HEK293 (cell line): Measurements from ENCODE around the gene OPHN1.

Experiments used
- CTCF ChIA-PET: fragments of 350-600 bp; formaldehyde crosslinking; extraction: SDS; loops from one replicate; lab custom pipeline; 2021; ENCODE audit warnings: antibody characterized with exemption; lab: Yijun Ruan, JAX
- POLR2A ChIA-PET: fragments of 300-600 bp; formaldehyde crosslinking; extraction: SDS; loops from one replicate; lab custom pipeline; 2020; ENCODE audit warnings: antibody characterized with exemption, inconsistent platforms; lab: Yijun Ruan, JAX
- H3K27ac ChIP-seq: fragments of 200-500 bp; sonication (Bioruptor generic); 2 replicates; pipeline ENCODE4 v1.5.1; 2014; ENCODE audit warnings: low read depth, low read length, control low read depth, inconsistent platforms; ENCODE audit errors: extremely low read depth
- H3K36me3 ChIP-seq, 2 experiments: fragments of 200-500 bp in 1 of 2; sonication (Bioruptor generic) in 1 of 2; 1 replicate in 1 of 2; 2 replicates in 1 of 2; pipeline ENCODE4 v1.5.1; 2014 to 2017; ENCODE audit warnings: inconsistent platforms in 2 of 2, low read length in 2 of 2; ENCODE audit not compliant: control insufficient read depth in 2 of 2, insufficient read depth in 1 of 2
- H3K4me1 ChIP-seq: fragments of 200-500 bp; sonication (Bioruptor generic); 2 replicates; pipeline ENCODE4 v1.5.1; 2014; ENCODE audit warnings: mild to moderate bottlenecking, low read length, inconsistent platforms; ENCODE audit not compliant: control insufficient read depth, insufficient read depth
- H3K4me3 ChIP-seq: 2 replicates; pipeline ENCODE4 v1.5.1; 2011; ENCODE audit warnings: low read depth, mild to moderate bottlenecking, control low read depth, low read length, moderate library complexity
- H3K9me3 ChIP-seq: fragments of 200-500 bp; sonication (Bioruptor generic); 2 replicates; pipeline ENCODE4 v1.5.1; 2014; ENCODE audit warnings: low read depth, low read length, inconsistent platforms; ENCODE audit not compliant: control insufficient read depth, insufficient read depth
- GFI1B ChIP-seq: fragments of 450-650 bp; formaldehyde crosslinking; IDR thresholded peaks from 2 replicates; pipeline ENCODE4 v1.5.1; 2016; ENCODE audit warnings: missing biosample characterization, missing genetic modification characterization
- KLF1 ChIP-seq: fragments of 450-650 bp; formaldehyde crosslinking; IDR thresholded peaks from 2 replicates; pipeline ENCODE4 v1.5.1; 2016; ENCODE audit warnings: missing biosample characterization, missing genetic modification characterization
- KLF8 ChIP-seq: fragments of 450-650 bp; formaldehyde crosslinking; IDR thresholded peaks from 2 replicates; pipeline ENCODE4 v1.5.1; 2016; ENCODE audit warnings: missing biosample characterization, missing genetic modification characterization
- OSR2 ChIP-seq: fragments of 450-650 bp; formaldehyde crosslinking; IDR thresholded peaks from 2 replicates; pipeline ENCODE4 v1.5.1; 2016; ENCODE audit warnings: missing biosample characterization, missing genetic modification characterization
- TRIM28 ChIP-seq: IDR thresholded peaks from 2 replicates; pipeline ENCODE4 v1.6.1; 2011; ENCODE audit warnings: low read length, control low read depth, borderline replicate concordance
- ZNF138 ChIP-seq: fragments of 450-650 bp; formaldehyde crosslinking; IDR thresholded peaks from 2 replicates; pipeline ENCODE4 v1.5.1; 2016; ENCODE audit warnings: missing biosample characterization, missing genetic modification characterization, borderline replicate concordance
- ZNF174 ChIP-seq: fragments of 450-650 bp; formaldehyde crosslinking; IDR thresholded peaks from 2 replicates; pipeline ENCODE4 v1.5.0; 2017; ENCODE audit warnings: missing biosample characterization, mild to moderate bottlenecking, missing genetic modification characterization
- ZNF184 ChIP-seq: fragments of 450-650 bp; IDR thresholded peaks from 2 replicates; pipeline ENCODE4 v1.5.1; 2018; ENCODE audit warnings: missing biosample characterization, mild to moderate bottlenecking, missing genetic modification characterization
- ZNF202 ChIP-seq: fragments of 450-650 bp; formaldehyde crosslinking; IDR thresholded peaks from 2 replicates; pipeline ENCODE4 v1.5.1; 2016; ENCODE audit warnings: missing biosample characterization, missing genetic modification characterization, borderline replicate concordance
- ZNF248 ChIP-seq: fragments of 450-650 bp; formaldehyde crosslinking; IDR thresholded peaks from 2 replicates; pipeline ENCODE4 v1.5.1; 2017; ENCODE audit warnings: missing biosample characterization, missing genetic modification characterization
- ZNF302 ChIP-seq: fragments of 450-650 bp; formaldehyde crosslinking; IDR thresholded peaks from 2 replicates; pipeline ENCODE4 v1.5.1; 2016; ENCODE audit warnings: missing biosample characterization, missing genetic modification characterization, low read depth
- ZNF37A ChIP-seq: fragments of 450-650 bp; IDR thresholded peaks from 2 replicates; pipeline ENCODE4 v1.5.1; 2018; ENCODE audit warnings: missing biosample characterization, missing genetic modification characterization
- ZNF473 ChIP-seq: fragments of 450-650 bp; formaldehyde crosslinking; IDR thresholded peaks from 2 replicates; pipeline ENCODE4 v1.5.1; 2017; ENCODE audit warnings: missing biosample characterization, missing genetic modification characterization
- ZNF521 ChIP-seq: fragments of 450-650 bp; formaldehyde crosslinking; IDR thresholded peaks from 2 replicates; pipeline ENCODE4 v1.5.1; 2017; ENCODE audit warnings: missing biosample characterization, mild to moderate bottlenecking, missing genetic modification characterization
- ZNF544 ChIP-seq: fragments of 450-650 bp; formaldehyde crosslinking; IDR thresholded peaks from 2 replicates; pipeline ENCODE4 v1.5.0; 2017; ENCODE audit warnings: missing biosample characterization, missing genetic modification characterization
- ZNF571 ChIP-seq: fragments of 450-650 bp; formaldehyde crosslinking; IDR thresholded peaks from 2 replicates; pipeline ENCODE4 v1.5.0; 2017; ENCODE audit warnings: missing biosample characterization, missing genetic modification characterization
- ZNF664 ChIP-seq: fragments of 450-650 bp; formaldehyde crosslinking; IDR thresholded peaks from 2 replicates; pipeline ENCODE4 v1.5.1; 2016; ENCODE audit warnings: missing biosample characterization, missing genetic modification characterization
- ZNF777 ChIP-seq: fragments of 450-650 bp; formaldehyde crosslinking; IDR thresholded peaks from 2 replicates; pipeline ENCODE4 v1.5.1; 2017; ENCODE audit warnings: missing biosample characterization, missing genetic modification characterization, borderline replicate concordance
- TF ChIP-seq, protein P1 (sequence below): fragments of 450-650 bp; formaldehyde crosslinking; IDR thresholded peaks from 2 replicates; pipeline ENCODE4 v1.5.1; 2016; ENCODE audit warnings: missing biosample characterization, missing genetic modification characterization
- TF ChIP-seq, protein P2 (sequence below): fragments of 450-650 bp; formaldehyde crosslinking; IDR thresholded peaks from 2 replicates; pipeline ENCODE4 v1.5.1; 2016; ENCODE audit warnings: missing biosample characterization, missing genetic modification characterization
- TF ChIP-seq, protein P3 (sequence below): fragments of 450-650 bp; formaldehyde crosslinking; IDR thresholded peaks from 2 replicates; pipeline ENCODE4 v1.5.1; 2016; ENCODE audit warnings: missing biosample characterization, missing genetic modification characterization, low read depth
- TF ChIP-seq, protein P4 (sequence below): fragments of 450-650 bp; formaldehyde crosslinking; IDR thresholded peaks from 2 replicates; pipeline ENCODE4 v1.5.1; 2016; ENCODE audit warnings: missing biosample characterization, missing genetic modification characterization

The OPHN1 gene

DNA sequence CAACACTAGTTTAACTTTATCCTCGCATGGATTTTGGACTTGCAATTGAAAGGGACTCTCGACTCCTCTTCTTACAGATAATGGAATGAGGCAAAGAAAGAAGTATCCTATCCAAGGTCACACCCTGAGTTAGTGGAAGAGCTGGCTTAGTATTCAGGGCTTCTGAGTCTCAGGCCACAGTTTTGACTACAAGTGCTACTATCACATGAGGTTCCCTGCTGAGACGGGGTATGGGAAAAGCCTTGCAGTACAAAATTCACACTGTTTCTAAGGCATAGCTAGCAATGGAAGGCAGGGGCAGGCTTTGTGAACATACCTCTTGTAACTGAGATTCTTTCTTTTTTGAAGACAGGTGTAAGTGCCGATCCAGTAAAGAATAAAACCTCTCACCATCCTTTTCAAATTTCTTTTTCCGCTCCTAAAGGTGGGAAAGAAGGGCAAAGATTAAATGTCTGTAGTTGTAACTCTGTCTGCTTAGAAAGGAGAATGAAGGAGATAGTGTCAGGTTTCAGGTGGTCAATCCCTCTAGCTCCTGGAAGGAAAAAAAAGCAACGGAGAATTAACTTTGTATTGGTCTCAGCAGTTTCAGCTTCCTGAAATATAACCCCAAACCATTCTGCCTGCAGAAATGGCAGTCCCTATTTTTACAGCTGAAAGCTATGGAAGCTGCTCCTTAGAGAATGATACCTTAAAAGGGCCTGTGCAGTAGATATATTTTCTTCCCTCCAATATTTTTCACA is 199.0 kb downstream of the OPHN1 start:
- no peaks in the 10 kb centered on the region for H3K36me3 ChIP-seq
- TF ChIP-seq KLF1 (tag by site-specific recombination) (no peak), ZNF37A (tag by site-specific recombination) (no peak), ZNF473 (tag by site-specific recombination) (no peak), ZNF184 (tag by site-specific recombination) (no peak), ZNF138 (tag by site-specific recombination) (no peak), ZNF544 (no peak), GFI1B (tag by site-specific recombination) (no peak), ZNF521 (tag by site-specific recombination) (no peak), ZNF174 (tag by site-specific recombination) (no peak), TRIM28 (peak; percentile 89), KLF8 (tag by site-specific recombination) (no peak), ZNF664 (tag by site-specific recombination) (no peak), OSR2 (tag by site-specific recombination) (peak; percentile 34; the same call in 1 of the 2 replicates)
- TF ChIP-seq, protein P1, sequence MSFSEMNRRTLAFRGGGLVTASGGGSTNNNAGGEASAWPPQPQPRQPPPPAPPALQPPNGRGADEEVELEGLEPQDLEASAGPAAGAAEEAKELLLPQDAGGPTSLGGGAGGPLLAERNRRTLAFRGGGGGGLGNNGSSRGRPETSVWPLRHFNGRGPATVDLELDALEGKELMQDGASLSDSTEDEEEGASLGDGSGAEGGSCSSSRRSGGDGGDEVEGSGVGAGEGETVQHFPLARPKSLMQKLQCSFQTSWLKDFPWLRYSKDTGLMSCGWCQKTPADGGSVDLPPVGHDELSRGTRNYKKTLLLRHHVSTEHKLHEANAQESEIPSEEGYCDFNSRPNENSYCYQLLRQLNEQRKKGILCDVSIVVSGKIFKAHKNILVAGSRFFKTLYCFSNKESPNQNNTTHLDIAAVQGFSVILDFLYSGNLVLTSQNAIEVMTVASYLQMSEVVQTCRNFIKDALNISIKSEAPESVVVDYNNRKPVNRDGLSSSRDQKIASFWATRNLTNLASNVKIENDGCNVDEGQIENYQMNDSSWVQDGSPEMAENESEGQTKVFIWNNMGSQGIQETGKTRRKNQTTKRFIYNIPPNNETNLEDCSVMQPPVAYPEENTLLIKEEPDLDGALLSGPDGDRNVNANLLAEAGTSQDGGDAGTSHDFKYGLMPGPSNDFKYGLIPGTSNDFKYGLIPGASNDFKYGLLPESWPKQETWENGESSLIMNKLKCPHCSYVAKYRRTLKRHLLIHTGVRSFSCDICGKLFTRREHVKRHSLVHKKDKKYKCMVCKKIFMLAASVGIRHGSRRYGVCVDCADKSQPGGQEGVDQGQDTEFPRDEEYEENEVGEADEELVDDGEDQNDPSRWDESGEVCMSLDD (tag by site-specific recombination) = no peak
- TF ChIP-seq, protein P2, sequence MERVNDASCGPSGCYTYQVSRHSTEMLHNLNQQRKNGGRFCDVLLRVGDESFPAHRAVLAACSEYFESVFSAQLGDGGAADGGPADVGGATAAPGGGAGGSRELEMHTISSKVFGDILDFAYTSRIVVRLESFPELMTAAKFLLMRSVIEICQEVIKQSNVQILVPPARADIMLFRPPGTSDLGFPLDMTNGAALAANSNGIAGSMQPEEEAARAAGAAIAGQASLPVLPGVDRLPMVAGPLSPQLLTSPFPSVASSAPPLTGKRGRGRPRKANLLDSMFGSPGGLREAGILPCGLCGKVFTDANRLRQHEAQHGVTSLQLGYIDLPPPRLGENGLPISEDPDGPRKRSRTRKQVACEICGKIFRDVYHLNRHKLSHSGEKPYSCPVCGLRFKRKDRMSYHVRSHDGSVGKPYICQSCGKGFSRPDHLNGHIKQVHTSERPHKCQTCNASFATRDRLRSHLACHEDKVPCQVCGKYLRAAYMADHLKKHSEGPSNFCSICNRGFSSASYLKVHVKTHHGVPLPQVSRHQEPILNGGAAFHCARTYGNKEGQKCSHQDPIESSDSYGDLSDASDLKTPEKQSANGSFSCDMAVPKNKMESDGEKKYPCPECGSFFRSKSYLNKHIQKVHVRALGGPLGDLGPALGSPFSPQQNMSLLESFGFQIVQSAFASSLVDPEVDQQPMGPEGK (tag by site-specific recombination) = no peak
- TF ChIP-seq, protein P3, sequence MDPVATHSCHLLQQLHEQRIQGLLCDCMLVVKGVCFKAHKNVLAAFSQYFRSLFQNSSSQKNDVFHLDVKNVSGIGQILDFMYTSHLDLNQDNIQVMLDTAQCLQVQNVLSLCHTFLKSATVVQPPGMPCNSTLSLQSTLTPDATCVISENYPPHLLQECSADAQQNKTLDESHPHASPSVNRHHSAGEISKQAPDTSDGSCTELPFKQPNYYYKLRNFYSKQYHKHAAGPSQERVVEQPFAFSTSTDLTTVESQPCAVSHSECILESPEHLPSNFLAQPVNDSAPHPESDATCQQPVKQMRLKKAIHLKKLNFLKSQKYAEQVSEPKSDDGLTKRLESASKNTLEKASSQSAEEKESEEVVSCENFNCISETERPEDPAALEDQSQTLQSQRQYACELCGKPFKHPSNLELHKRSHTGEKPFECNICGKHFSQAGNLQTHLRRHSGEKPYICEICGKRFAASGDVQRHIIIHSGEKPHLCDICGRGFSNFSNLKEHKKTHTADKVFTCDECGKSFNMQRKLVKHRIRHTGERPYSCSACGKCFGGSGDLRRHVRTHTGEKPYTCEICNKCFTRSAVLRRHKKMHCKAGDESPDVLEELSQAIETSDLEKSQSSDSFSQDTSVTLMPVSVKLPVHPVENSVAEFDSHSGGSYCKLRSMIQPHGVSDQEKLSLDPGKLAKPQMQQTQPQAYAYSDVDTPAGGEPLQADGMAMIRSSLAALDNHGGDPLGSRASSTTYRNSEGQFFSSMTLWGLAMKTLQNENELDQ = no peak
- ChIA-PET POLR2A (no interaction called here), CTCF (interaction anchor here (0.7 to 1.0 kb wide), 2 partner anchors 38 to 278 kb away, joined by 3 to 4 read pairs; no protein-coding TSS in a partner anchor)
- 0 out of 2 replicates have a peak, but pooled peaks cover 3% of the 10 kb centered on the region for H3K4me1 ChIP-seq
- no peak overlapping the region for H3K4me3 ChIP-seq
- H3K9me3 ChIP-seq = no peaks in the 10 kb centered on the region
- no peak overlapping the region for H3K27ac ChIP-seq

DNA sequence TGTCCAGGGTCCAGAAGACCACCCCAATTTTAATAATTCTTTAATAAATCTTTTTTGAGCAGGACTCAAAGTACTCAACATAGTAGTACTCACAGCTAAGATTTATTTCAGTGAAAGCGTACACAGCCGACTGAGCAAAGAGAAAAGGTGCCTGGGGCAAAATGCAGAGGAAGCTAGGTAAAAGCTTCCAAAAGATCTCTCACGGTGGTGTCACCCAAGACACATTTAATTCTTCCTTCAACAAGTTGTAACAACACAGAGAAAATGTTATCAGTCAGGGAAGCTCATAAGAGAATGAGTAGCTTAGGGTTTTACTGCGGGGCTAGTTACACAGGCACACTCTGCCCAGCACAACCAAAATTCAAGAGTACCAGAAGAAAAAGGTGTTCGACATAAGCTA is 201.1 kb downstream of the OPHN1 start:
- Histone ChIP-seq H3K4me3 (no peak overlapping the region), H3K9me3 (no peaks in the 10 kb centered on the region), H3K36me3 (no peaks in the 10 kb centered on the region), H3K27ac (no peak overlapping the region), H3K4me1 (0 out of 2 replicates have a peak, but pooled peaks cover 3% of the 10 kb centered on the region)
- ChIA-PET POLR2A (no interaction called here), CTCF (interaction anchor here (0.6 to 0.7 kb wide), 2 partner anchors 16 to 333 kb away, joined by 3 to 5 read pairs; no protein-coding TSS in a partner anchor)
- TF ChIP-seq ZNF777 = no peak
- TF ChIP-seq ZNF571 (tag by site-specific recombination) = no peak
- TF ChIP-seq ZNF473 (tag by site-specific recombination) = no peak
- no peak for TF ChIP-seq ZNF202 (tag by site-specific recombination)
- no peak for TF ChIP-seq ZNF248 (tag by site-specific recombination)
- TF ChIP-seq ZNF302 (tag by site-specific recombination) = no peak
- TF ChIP-seq, protein P3 = no peak
- TF ChIP-seq KLF8 (tag by site-specific recombination) = no peak
- TF ChIP-seq, protein P4, sequence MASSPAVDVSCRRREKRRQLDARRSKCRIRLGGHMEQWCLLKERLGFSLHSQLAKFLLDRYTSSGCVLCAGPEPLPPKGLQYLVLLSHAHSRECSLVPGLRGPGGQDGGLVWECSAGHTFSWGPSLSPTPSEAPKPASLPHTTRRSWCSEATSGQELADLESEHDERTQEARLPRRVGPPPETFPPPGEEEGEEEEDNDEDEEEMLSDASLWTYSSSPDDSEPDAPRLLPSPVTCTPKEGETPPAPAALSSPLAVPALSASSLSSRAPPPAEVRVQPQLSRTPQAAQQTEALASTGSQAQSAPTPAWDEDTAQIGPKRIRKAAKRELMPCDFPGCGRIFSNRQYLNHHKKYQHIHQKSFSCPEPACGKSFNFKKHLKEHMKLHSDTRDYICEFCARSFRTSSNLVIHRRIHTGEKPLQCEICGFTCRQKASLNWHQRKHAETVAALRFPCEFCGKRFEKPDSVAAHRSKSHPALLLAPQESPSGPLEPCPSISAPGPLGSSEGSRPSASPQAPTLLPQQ (tag by site-specific recombination) = no peak
